Fibroblast of the aortic adventitia (primary cell): Measurements from ENCODE around the gene GRIP1. TPM values are rescaled to one million over a fixed set of nuclear protein-coding genes. Genes with fewer than 3 reads are reported as not detected.

Source experiments
- DNase-seq: peaks from one replicate; pipeline ENCODE4 v3.0.0-alpha.2; 2010; ENCODE audit warnings: low read depth
- H3K4me3 ChIP-seq: 2 replicates; pipeline ENCODE4 v1.5.1; 2011; ENCODE audit warnings: low read depth, mild to moderate bottlenecking, control low read depth, low read length, moderate library complexity
- total RNA-seq: library from RNA; depleted of rRNA; stranded (reverse); fragments of >200 nt; gene quantifications from 2 replicates; pipeline ENCODE4 v1.2.3, GENCODE V29; 2012; ENCODE audit warnings: low replicate concordance
- TF ChIP-seq, protein P1 (sequence below): IDR thresholded peaks from 2 replicates; pipeline ENCODE4 v1.5.1; 2011; ENCODE audit warnings: mild to moderate bottlenecking, low read length, control low read depth, inconsistent platforms; ENCODE audit not compliant: insufficient read depth

Gene GRIP1
- total RNA-seq, 1 donor: 0.90 TPM

GRCh38 chr12:66603981-66604479, 74.8 kb downstream of the GRIP1 start:
- TF ChIP-seq, protein P1, sequence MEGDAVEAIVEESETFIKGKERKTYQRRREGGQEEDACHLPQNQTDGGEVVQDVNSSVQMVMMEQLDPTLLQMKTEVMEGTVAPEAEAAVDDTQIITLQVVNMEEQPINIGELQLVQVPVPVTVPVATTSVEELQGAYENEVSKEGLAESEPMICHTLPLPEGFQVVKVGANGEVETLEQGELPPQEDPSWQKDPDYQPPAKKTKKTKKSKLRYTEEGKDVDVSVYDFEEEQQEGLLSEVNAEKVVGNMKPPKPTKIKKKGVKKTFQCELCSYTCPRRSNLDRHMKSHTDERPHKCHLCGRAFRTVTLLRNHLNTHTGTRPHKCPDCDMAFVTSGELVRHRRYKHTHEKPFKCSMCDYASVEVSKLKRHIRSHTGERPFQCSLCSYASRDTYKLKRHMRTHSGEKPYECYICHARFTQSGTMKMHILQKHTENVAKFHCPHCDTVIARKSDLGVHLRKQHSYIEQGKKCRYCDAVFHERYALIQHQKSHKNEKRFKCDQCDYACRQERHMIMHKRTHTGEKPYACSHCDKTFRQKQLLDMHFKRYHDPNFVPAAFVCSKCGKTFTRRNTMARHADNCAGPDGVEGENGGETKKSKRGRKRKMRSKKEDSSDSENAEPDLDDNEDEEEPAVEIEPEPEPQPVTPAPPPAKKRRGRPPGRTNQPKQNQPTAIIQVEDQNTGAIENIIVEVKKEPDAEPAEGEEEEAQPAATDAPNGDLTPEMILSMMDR: no peak
- H3K4me3 ChIP-seq: no peak overlapping the region
- DNase-seq: no peak

DNA sequence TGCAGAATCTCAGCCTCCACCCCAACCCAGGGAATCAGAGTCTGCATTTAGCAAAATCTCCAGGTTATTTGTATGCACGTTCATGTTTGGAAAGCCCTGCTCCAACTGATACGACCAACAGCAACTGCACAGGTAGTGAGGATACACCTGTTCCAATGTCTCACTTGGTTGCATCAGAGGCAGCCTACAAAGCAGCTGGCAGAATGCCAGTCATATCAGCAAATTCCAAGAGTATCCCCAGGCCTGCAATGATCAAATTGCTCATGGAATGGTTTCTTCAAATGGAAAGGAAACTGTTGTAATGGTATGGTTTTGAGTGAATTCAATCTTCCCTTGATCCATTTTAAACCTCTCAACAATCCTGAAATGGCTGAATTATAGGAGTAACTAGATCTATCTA, 75.4 kb downstream of the GRIP1 start:
- no peak overlapping the region for H3K4me3 ChIP-seq
- TF ChIP-seq, protein P1: no peak
- DNase-seq: no peak

DNA sequence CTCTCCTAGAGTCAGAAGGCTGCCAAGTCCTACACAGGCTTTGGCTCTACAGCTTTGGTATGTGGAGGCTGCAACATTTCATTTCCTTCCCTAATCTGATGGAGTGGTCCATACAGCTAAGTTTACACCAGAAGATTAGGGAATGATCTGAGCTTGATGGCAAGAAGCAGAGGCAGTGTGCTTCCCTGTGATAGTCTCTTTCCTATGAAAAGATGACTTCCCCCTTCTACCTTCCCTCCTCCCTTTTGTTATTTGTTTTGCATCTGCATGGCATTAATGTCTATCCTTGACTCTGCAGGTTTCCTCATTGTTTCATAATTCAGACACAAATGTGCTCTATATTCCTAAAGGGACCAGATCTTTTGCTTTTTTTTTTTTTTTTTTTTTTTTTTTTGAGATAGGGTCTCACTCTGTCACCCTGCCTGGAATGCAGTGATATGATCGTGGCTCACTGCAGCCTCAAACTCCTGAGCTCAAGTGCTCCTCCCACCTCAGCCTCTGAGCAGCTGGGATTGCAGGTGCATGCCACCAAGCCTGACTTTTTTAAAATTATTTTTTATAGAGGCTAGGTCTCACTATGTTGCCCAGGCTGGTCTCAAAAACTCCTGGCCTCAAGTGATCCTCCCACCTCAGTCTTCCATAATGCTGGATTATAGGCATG, 76.3 kb downstream of the GRIP1 start:
- TF ChIP-seq, protein P1: no peak
- no peak overlapping the region for H3K4me3 ChIP-seq
- DNase-seq: no peak

GRCh38 chr12:66600903-66601302, 78.0 kb downstream of the GRIP1 start:
- DNase-seq: no peak
- TF ChIP-seq, protein P1: no peak
- no peak overlapping the region for H3K4me3 ChIP-seq

DNA sequence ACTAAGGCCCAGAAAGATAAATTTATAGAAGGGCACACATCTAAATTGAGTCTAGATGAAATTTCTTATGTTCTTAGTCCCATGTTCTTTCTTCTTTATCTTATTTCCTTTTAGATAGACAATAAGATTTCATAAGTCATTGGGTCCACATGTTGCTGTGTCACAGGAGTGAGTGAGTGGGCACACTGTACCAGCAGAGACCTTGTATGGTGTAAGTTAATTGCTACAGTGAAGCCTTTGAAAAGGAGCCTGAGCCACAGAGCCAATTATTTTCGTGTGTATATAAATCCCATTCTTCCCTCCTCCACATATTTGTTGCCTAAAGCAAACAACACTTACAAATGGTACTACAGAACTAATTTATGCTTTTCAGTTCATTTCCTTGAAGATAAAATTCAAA, 79.1 kb downstream of the GRIP1 start:
- H3K4me3 ChIP-seq: no peak overlapping the region
- TF ChIP-seq, protein P1: no peak
- DNase-seq: no peak

DNA sequence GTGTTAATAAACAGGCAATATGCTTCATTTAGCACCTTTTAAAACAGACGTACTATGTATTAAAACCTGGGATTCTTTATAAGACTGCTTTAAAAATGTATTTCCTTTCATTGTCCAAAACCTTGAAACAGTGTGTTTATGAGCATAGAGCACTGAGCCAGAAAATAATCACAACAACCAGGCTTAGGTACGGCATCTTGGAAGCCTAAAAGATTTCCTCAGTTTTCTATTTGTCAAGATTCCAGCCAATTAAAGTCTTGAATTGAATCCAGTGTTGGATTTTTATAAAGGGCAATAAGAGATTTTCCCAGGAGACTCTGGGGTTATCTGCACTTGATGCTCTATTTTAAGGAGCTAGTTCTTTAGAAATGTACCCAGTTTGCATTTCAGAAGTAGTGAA, 80.3 kb downstream of the GRIP1 start:
- no peak for DNase-seq
- H3K4me3 ChIP-seq: no peak overlapping the region
- TF ChIP-seq, protein P1: no peak

- H3K4me3 ChIP-seq: no peak overlapping the region
- TF ChIP-seq, protein P1: no peak
- DNase-seq: no peak
Measured at GRCh38 chr12:66598079-66598478, 80.8 kb downstream of the GRIP1 start.
